CD4-positive, CD25-positive, alpha-beta regulatory T cell (primary cell): ENCODE results near the gene MCM3. TPM values are rescaled to one million over a fixed set of nuclear protein-coding genes. Genes with fewer than 3 reads are reported as not detected.
A peak's percentile ranks its signal among the peaks of the same experiment; 100 is the strongest.

ENCODE experiments used
- ATAC-seq, 2 donors: fragments of 150-1000 bp; cut with Tn5 transposase; one replicate each; pipeline ENCODE4 v1.10.0; 2021; ENCODE audit warnings: low read depth in 2 of 2, moderate number of reproducible peaks in 2 of 2, moderate library complexity in 1 of 2
- DNase-seq, 3 donors: peaks; one replicate each; pipeline versions ENCODE4 v3.0.0 to v3.0.0-alpha.2; 2012 to 2022; ENCODE audit warnings: mixed read lengths in 1 of 3
- H3K27ac ChIP-seq: one replicate; pipeline ENCODE4 v1.7.0; 2013; ENCODE audit warnings: mild to moderate bottlenecking, low read length; ENCODE audit not compliant: insufficient read depth, poor library complexity, severe bottlenecking
- H3K27me3 ChIP-seq: one replicate; pipeline ENCODE4 v1.7.0; 2013; ENCODE audit warnings: low read length; ENCODE audit not compliant: control insufficient read depth, insufficient read depth
- H3K36me3 ChIP-seq: one replicate; pipeline ENCODE4 v1.7.0; 2013; ENCODE audit warnings: mild to moderate bottlenecking, low read length, moderate library complexity; ENCODE audit not compliant: control insufficient read depth, insufficient read depth
- H3K4me1 ChIP-seq: 2 replicates; pipeline ENCODE4 v1.7.0; 2013; ENCODE audit warnings: mild to moderate bottlenecking, low read length; ENCODE audit not compliant: insufficient read depth, control insufficient read depth, poor library complexity, severe bottlenecking
- H3K4me3 ChIP-seq: one replicate; pipeline ENCODE4 v1.7.0; 2013; ENCODE audit warnings: low read depth, mild to moderate bottlenecking, low read length, moderate library complexity
- H3K9me3 ChIP-seq, 2 experiments: 1 replicate in 1 of 2; 2 replicates in 1 of 2; pipeline ENCODE4 v1.7.0; 2013; ENCODE audit warnings: low read length in 2 of 2, mild to moderate bottlenecking in 1 of 2, moderate library complexity in 1 of 2; ENCODE audit not compliant: control insufficient read depth in 2 of 2
- H3K27ac Mint-ChIP-seq, 3 donors: one replicate each; pipeline ENCODE4 v1.8.0; 2020 to 2022; ENCODE audit warnings: mild to moderate bottlenecking in 3 of 3, mixed read lengths in 3 of 3, moderate library complexity in 2 of 3
- H3K27me3 Mint-ChIP-seq: one replicate; pipeline ENCODE4 v1.8.0; 2022; ENCODE audit warnings: mild to moderate bottlenecking, mixed read lengths
- H3K36me3 Mint-ChIP-seq: one replicate; pipeline ENCODE4 v1.8.0; 2020; ENCODE audit warnings: mixed read lengths
- H3K4me1 Mint-ChIP-seq, 4 donors: one replicate each; pipeline ENCODE4 v1.8.0; 2020 to 2022; ENCODE audit warnings: mixed read lengths in 4 of 4, mild to moderate bottlenecking in 1 of 4
- H3K4me3 Mint-ChIP-seq, 4 donors: one replicate each; pipeline ENCODE4 v1.8.0; 2020 to 2022; ENCODE audit warnings: mild to moderate bottlenecking in 4 of 4, mixed read lengths in 4 of 4, moderate library complexity in 3 of 4
- H3K9me3 Mint-ChIP-seq, 7 donors: one replicate each; pipeline ENCODE4 v1.8.0; 2020 to 2022; ENCODE audit warnings: mixed read lengths in 7 of 7, mild to moderate bottlenecking in 3 of 7, moderate library complexity in 2 of 7
- polyA plus RNA-seq, 4 donors: library from polyadenylated mRNA; unstranded; fragments of 300-500 nt; fragmentation: Illumina TruSeq; gene quantifications; one replicate each; pipeline ENCODE4 v1.2.3, GENCODE V29; 2021
- total RNA-seq: library from RNA; stranded (reverse); gene quantifications from one replicate; pipeline ENCODE4 v1.2.3, GENCODE V29; 2022

Gene MCM3
- total and polyA plus RNA-seq, 5 donors from 2014 or later, result 24.5 to 67.8 (median 61.4) TPM

DNA sequence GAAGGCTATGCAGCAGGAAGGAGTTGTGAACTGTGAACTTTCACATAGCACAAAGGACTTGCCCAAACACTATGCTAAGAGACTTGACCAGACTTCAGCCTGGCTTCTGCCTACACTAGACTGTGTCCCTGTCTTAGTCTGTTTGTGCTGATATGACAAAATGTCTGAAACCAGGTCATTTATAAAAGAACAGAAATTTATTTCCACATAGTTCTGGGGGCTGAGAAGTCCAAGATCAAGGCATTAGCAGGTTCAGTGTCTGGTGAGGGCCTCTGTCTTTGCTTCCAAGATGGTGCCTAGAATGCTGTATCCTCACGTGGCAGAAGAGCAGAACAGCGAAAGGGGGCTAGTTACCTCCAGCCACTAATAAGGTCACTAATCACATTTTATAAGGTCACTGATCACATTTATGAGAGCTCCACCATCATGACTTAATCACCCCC is 16.0 kb upstream of the MCM3 start:
- Mint-ChIP-seq H3K4me3 (no peak overlapping the region), H3K9me3 (no peaks in the 10 kb centered on the region), H3K4me1 (peaks cover 26 to 68% (median 37%) of the 10 kb centered on the region in 4 donors), H3K27ac (peak overlapping the region in 1 of 3 donors; percentile 82), H3K36me3 (no peaks in the 10 kb centered on the region), H3K27me3 (no peaks in the 10 kb centered on the region)
- H3K4me3 ChIP-seq, result no peak overlapping the region
- no peaks in the 10 kb centered on the region for H3K9me3 ChIP-seq
- no peaks in the 10 kb centered on the region for H3K27me3 ChIP-seq
- DNase-seq, result no peak
- no peak overlapping the region for H3K27ac ChIP-seq
- ATAC-seq, result no peak
- no peaks in the 10 kb centered on the region for H3K36me3 ChIP-seq
- peaks cover 27% of the 10 kb centered on the region for H3K4me1 ChIP-seq

DNA sequence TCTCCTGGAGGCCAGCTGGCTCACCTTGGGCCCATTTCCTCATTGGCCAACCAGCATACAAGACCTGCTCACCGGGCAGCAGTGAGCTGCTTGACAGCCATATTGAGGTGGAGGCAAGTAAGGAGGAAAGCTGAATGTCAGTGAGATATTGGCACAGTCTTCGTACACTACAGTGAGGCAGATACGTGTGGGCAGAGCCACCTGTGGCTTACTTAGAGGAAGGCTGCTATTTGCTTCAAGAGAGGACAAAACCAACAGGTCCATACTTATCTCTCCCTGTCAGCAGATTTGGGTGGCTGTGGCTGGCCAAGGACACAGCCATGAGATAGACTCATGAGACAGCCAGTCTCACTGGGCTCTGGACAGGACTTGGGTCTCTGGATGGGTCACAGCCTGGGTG is 15.1 kb upstream of the MCM3 start:
- H3K36me3 ChIP-seq, result no peaks in the 10 kb centered on the region
- ATAC-seq (no peak), DNase-seq (no peak)
- no peaks in the 10 kb centered on the region for H3K27me3 ChIP-seq
- H3K27ac Mint-ChIP-seq, result peak overlapping the region in 2 of 3 donors; percentile 59 to 69
- no peaks in the 10 kb centered on the region for H3K9me3 ChIP-seq
- no peaks in the 10 kb centered on the region for H3K27me3 Mint-ChIP-seq
- peaks cover 19 to 60% (median 29%) of the 10 kb centered on the region in 4 donors for H3K4me1 Mint-ChIP-seq
- no peaks in the 10 kb centered on the region for H3K9me3 Mint-ChIP-seq
- H3K4me1 ChIP-seq, result peaks cover 18% of the 10 kb centered on the region
- no peak overlapping the region for H3K4me3 Mint-ChIP-seq
- no peak overlapping the region for H3K27ac ChIP-seq
- no peaks in the 10 kb centered on the region for H3K36me3 Mint-ChIP-seq
- H3K4me3 ChIP-seq, result no peak overlapping the region

GRCh38 chr6:52297433-52297832 is 12.9 kb upstream of the MCM3 start:
- Mint-ChIP-seq H3K27me3 (no peaks in the 10 kb centered on the region), H3K9me3 (no peaks in the 10 kb centered on the region), H3K27ac (peak overlapping the region; percentile 88 to 97 (median 89)), H3K4me3 (peak overlapping the region in 3 of 4 donors; percentile 47 to 78 (median 74)), H3K36me3 (no peaks in the 10 kb centered on the region), H3K4me1 (peaks cover 12 to 42% (median 21%) of the 10 kb centered on the region in 4 donors)
- Histone ChIP-seq H3K27ac (no peak overlapping the region), H3K4me3 (peak overlapping the region; percentile 48), H3K9me3 (no peaks in the 10 kb centered on the region), H3K36me3 (no peaks in the 10 kb centered on the region), H3K27me3 (no peaks in the 10 kb centered on the region), H3K4me1 (peaks cover 12% of the 10 kb centered on the region)
- DNase-seq, result no peak
- no peak for ATAC-seq

DNA sequence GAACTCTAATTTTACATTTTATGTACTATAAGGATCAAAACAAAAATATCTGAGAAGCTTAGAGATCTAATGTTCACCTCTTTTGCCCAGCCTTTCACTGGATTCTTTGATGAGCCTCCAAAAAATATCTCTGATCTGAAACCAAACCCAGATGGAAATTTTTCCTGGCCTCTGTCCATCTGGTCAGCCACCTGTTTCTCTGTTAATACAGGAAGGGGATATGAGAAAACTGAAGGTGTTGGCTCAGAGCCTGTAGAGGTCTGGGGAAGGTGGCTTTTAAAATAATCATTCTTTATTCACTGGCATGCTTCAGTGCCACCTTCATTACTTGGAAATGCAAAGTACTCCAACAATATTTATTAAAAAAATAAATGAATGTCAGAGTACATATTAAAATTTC is 8.5 kb upstream of the MCM3 start:
- Histone ChIP-seq H3K9me3 (no peaks in the 10 kb centered on the region), H3K4me1 (peaks cover 12% of the 10 kb centered on the region), H3K27me3 (no peaks in the 10 kb centered on the region), H3K27ac (no peak overlapping the region), H3K4me3 (no peak overlapping the region), H3K36me3 (no peaks in the 10 kb centered on the region)
- DNase-seq (no peak), ATAC-seq (no peak)
- Mint-ChIP-seq H3K4me1 (peaks cover 12 to 27% (median 18%) of the 10 kb centered on the region in 4 donors), H3K27me3 (no peaks in the 10 kb centered on the region), H3K36me3 (no peaks in the 10 kb centered on the region), H3K9me3 (peaks cover 0 to 2% (median 0%) of the 10 kb centered on the region in 7 donors), H3K4me3 (no peak overlapping the region), H3K27ac (peak overlapping the region in 2 of 3 donors; percentile 56 to 58)

- no peaks in the 10 kb centered on the region for H3K9me3 ChIP-seq
- H3K9me3 Mint-ChIP-seq, result peaks cover 0 to 2% (median 0%) of the 10 kb centered on the region in 7 donors
- no peak overlapping the region for H3K4me3 ChIP-seq
- no peak overlapping the region for H3K27ac ChIP-seq
- H3K27me3 ChIP-seq, result no peaks in the 10 kb centered on the region
- peaks cover 30% of the 10 kb centered on the region for H3K4me1 ChIP-seq
- H3K27me3 Mint-ChIP-seq, result no peaks in the 10 kb centered on the region
- no peak overlapping the region for H3K27ac Mint-ChIP-seq
- H3K4me1 Mint-ChIP-seq, result peaks cover 6 to 28% (median 11%) of the 10 kb centered on the region in 4 donors
- H3K36me3 ChIP-seq, result no peaks in the 10 kb centered on the region
- ATAC-seq, result no peak
- no peaks in the 10 kb centered on the region for H3K36me3 Mint-ChIP-seq
- no peak for DNase-seq
- peak overlapping the region in 1 of 4 donors; percentile 55 for H3K4me3 Mint-ChIP-seq
Observed at GRCh38 chr6:52288841-52289240, 4.3 kb upstream of the MCM3 start.

DNA sequence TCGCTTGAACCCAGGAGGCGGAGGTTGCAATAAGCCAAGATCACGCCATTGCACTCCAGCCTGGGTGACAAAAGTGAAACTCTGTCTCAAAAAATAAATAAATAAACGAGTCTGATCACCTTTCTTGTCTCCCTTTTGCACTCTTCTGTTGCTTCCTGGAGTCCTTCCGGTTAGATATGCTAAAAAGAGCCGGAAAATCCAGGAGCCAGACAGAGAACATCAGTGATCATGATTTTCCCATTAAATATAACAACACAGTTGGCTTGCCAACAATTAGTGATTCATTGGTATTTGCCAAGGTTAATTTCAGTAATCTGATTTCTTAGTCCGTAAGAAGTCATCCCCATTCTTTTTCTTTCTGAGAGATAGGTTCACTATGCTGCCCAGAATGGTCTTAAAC is 3.7 kb upstream of the MCM3 start:
- Mint-ChIP-seq H3K4me3 (no peak overlapping the region), H3K27me3 (no peaks in the 10 kb centered on the region), H3K27ac (no peak overlapping the region), H3K36me3 (no peaks in the 10 kb centered on the region), H3K4me1 (peaks cover 6 to 33% (median 15%) of the 10 kb centered on the region in 4 donors), H3K9me3 (peaks cover 0 to 2% (median 0%) of the 10 kb centered on the region in 7 donors)
- DNase-seq (no peak), ATAC-seq (no peak)
- Histone ChIP-seq H3K27ac (no peak overlapping the region), H3K4me3 (no peak overlapping the region), H3K9me3 (no peaks in the 10 kb centered on the region), H3K36me3 (no peaks in the 10 kb centered on the region), H3K27me3 (no peaks in the 10 kb centered on the region), H3K4me1 (peaks cover 36% of the 10 kb centered on the region)

- Histone ChIP-seq H3K4me1 (peaks cover 43% of the 10 kb centered on the region), H3K27ac (peak overlapping the region; percentile 87), H3K4me3 (peak overlapping the region; percentile 98), H3K9me3 (no peaks in the 10 kb centered on the region), H3K27me3 (no peaks in the 10 kb centered on the region), H3K36me3 (peaks cover 9% of the 10 kb centered on the region)
- Mint-ChIP-seq H3K9me3 (peaks cover 0 to 2% (median 0%) of the 10 kb centered on the region in 7 donors), H3K4me1 (peaks cover 6 to 43% (median 26%) of the 10 kb centered on the region in 4 donors), H3K27ac (peak overlapping the region in 1 of 3 donors; percentile 79), H3K4me3 (peak overlapping the region in 3 of 4 donors; percentile 50 to 83 (median 55)), H3K27me3 (no peaks in the 10 kb centered on the region), H3K36me3 (peaks cover 8% of the 10 kb centered on the region)
- DNase-seq (peak; percentile 17 to 74 (median 49)), ATAC-seq (no peak)
Observed at GRCh38 chr6:52286798-52287432, 2.4 kb upstream of the MCM3 start.
